Immature natural killer cell (primary cell): ENCODE results near the gene DDIT4. TPM values are rescaled to one million over a fixed set of nuclear protein-coding genes. Genes with fewer than 3 reads are reported as not detected.
"Not testable (repeated sequence)": the region's sequence is repeated elsewhere in the genome, so short reads cannot be mapped to it uniquely, and the experiment has no call there.

ENCODE experiments used
- DNase-seq, 3 donors: peaks; one replicate each; pipeline ENCODE4 v3.0.0; 2022; ENCODE audit warnings: mixed read lengths in 1 of 3
- H3K27ac Mint-ChIP-seq, 6 donors: one replicate each; pipeline ENCODE4 v1.8.0; 2020; ENCODE audit warnings: mixed read lengths in 6 of 6, mild to moderate bottlenecking in 5 of 6, inconsistent platforms in 4 of 6, moderate library complexity in 3 of 6
- H3K27me3 Mint-ChIP-seq, 3 donors: one replicate each; pipeline ENCODE4 v1.8.0; 2020 to 2021; ENCODE audit warnings: low read depth in 3 of 3, mild to moderate bottlenecking in 3 of 3, mixed read lengths in 3 of 3, moderate library complexity in 3 of 3, inconsistent platforms in 1 of 3
- H3K36me3 Mint-ChIP-seq, 3 donors: one replicate each; pipeline ENCODE4 v1.8.0; 2020; ENCODE audit warnings: mixed read lengths in 3 of 3, inconsistent platforms in 2 of 3, mild to moderate bottlenecking in 2 of 3
- H3K4me1 Mint-ChIP-seq, 2 donors: one replicate each; pipeline ENCODE4 v1.8.0; 2020; ENCODE audit warnings: inconsistent platforms in 2 of 2, mild to moderate bottlenecking in 2 of 2, mixed read lengths in 2 of 2, moderate library complexity in 1 of 2
- H3K4me3 Mint-ChIP-seq, 5 donors: one replicate each; pipeline ENCODE4 v1.8.0; 2020; ENCODE audit warnings: mild to moderate bottlenecking in 5 of 5, mixed read lengths in 5 of 5, inconsistent platforms in 3 of 5, moderate library complexity in 3 of 5
- H3K9me3 Mint-ChIP-seq, 6 donors: one replicate each; pipeline ENCODE4 v1.8.0; 2020; ENCODE audit warnings: mild to moderate bottlenecking in 6 of 6, mixed read lengths in 6 of 6, inconsistent platforms in 4 of 6, moderate library complexity in 3 of 6
- polyA plus RNA-seq, 3 donors: library from polyadenylated mRNA; unstranded; fragments of 300-500 nt; fragmentation: Illumina TruSeq; gene quantifications; one replicate each; pipeline ENCODE4 v1.2.3, GENCODE V29; 2021

The DDIT4 gene
- polyA plus RNA-seq, 3 donors from 2014 or later, result 437 to 876 (median 450) TPM

DNA sequence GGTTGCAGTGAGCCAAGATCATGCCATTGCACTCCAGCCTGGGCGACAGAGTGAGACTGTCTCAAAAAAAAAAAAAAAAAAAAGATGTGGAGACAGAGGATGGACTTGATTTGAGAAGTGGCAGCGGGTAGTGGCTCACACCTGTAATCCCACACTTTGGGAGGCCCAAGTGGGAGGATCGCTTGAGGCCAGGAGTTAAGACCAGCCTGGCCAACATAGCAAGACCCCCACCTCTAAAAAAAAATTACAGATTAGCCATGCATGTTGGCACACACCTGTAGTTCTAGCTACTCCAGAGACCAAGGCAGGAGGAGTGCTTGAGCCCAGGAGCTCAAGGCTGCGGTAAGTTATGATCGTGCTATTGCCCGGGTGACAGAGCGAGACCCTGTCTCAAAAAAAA lies 33.4 kb upstream of the DDIT4 start:
- H3K9me3 Mint-ChIP-seq, result peaks cover 0 to 2% (median 0%) of the 10 kb centered on the region in 6 donors
- peaks cover 0 to 1% (median 0%) of the 10 kb centered on the region in 3 donors for H3K27me3 Mint-ChIP-seq
- H3K36me3 Mint-ChIP-seq, result peaks cover 0 to 10% (median 5%) of the 10 kb centered on the region in 3 donors
- H3K27ac Mint-ChIP-seq, result peak overlapping the region in 1 of 6 donors; percentile 55
- DNase-seq, result no peak
- peaks cover 34 to 37% of the 10 kb centered on the region in 2 donors for H3K4me1 Mint-ChIP-seq
- H3K4me3 Mint-ChIP-seq, result no peak overlapping the region

DNA sequence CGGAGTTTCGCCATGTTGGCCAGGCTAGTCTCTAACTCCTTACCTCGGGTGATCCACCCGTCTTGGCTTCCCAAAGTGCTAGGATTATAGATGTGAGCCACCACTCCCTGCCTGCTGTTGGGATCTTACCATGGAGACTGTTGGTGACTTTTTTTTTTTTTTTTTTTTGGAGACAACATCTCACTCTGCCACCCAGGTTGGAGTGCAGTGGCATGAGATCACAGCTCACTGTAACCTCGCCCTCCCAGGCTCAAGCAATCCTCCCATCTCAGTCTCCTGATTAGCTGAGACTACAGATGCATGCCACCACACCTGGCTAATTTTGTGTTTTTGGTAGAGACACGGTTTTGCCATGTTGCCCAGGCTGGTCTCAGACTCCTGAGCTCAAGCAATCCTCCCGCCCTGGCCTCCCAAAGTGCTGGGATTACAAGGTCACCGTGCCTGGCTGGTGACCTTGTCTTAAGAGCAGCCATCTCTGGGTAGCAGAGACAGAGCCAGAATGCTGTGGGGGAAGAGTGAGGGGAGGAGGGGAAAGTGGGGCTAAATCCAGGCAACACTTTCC lies 32.0 kb upstream of the DDIT4 start:
- DNase-seq, result no peak
- peaks cover 0 to 1% (median 1%) of the 10 kb centered on the region in 3 donors for H3K27me3 Mint-ChIP-seq
- H3K4me3 Mint-ChIP-seq, result no peak overlapping the region
- H3K9me3 Mint-ChIP-seq, result peaks cover 0 to 2% (median 0%) of the 10 kb centered on the region in 6 donors
- H3K4me1 Mint-ChIP-seq, result peaks cover 46 to 50% of the 10 kb centered on the region in 2 donors
- H3K36me3 Mint-ChIP-seq, result peaks cover 0 to 3% (median 0%) of the 10 kb centered on the region in 3 donors
- H3K27ac Mint-ChIP-seq, result peak overlapping the region in 1 of 6 donors; percentile 71

DNA sequence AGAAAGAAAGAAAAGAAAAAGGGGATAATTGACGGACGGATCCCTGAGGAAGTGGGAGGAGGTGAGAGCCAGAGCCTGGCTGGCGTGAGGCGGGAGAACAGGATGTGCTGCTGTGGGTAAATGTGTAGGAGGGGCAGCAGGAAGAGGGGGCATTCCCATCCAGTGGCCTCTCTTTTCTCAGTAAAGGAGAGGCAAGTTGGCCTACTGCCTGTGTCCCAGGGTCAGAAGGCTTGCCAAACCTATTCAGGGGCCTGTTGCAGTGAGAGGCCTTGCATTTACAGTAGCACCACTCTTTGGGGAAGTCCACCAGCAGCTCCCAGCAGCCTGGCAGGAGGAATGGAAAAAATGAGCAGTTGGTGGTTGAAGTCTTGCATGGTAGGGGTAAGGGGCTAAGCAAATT lies 31.0 kb upstream of the DDIT4 start:
- DNase-seq, result no peak
- peaks cover 0 to 1% (median 1%) of the 10 kb centered on the region in 3 donors for H3K27me3 Mint-ChIP-seq
- H3K36me3 Mint-ChIP-seq, result no peaks in the 10 kb centered on the region
- peaks cover 55 to 58% of the 10 kb centered on the region in 2 donors for H3K4me1 Mint-ChIP-seq
- H3K27ac Mint-ChIP-seq, result peak overlapping the region in 4 of 6 donors; percentile 34 to 75 (median 64)
- H3K9me3 Mint-ChIP-seq, result peaks cover 0 to 2% (median 0%) of the 10 kb centered on the region in 6 donors
- peak overlapping the region in 1 of 5 donors; percentile 30 for H3K4me3 Mint-ChIP-seq

DNA sequence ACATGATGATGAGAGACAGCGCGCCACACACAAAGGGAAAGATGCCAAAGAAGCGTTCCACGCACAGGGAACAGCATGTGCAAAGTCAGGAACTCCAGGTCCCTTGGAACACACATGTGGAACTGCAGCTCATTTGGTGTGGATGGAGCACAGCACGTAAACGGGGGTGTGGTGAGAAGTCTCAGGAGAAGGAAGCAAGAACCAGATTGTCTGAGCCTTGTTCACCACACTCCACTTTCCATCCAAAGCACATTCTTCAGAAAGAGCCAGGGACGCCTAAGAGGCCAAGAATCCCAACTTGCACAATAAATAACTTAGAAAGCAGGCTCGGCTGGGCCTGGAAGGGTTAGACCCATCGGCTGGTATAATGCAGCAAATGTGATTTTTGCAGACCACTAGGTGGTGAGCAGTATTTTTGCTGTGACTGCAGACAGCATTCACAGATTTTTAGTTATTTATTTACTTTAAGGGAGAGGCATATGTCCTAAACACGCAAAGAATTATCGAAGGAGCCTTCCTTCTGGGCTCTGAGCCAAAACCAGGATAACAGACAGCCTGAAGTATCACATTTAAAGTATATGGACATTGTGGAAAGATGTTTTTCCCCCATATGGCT lies 29.8 kb upstream of the DDIT4 start:
- peak overlapping the region; percentile 88 to 95 (median 92) for H3K27ac Mint-ChIP-seq
- no peaks in the 10 kb centered on the region for H3K36me3 Mint-ChIP-seq
- peaks cover 67 to 71% of the 10 kb centered on the region in 2 donors for H3K4me1 Mint-ChIP-seq
- peak overlapping the region in 3 of 5 donors; percentile 40 to 55 (median 41) for H3K4me3 Mint-ChIP-seq
- peaks cover 4 to 12% (median 10%) of the 10 kb centered on the region in 3 donors for H3K27me3 Mint-ChIP-seq
- peak in 2 of 3 donors; percentile 18 to 40 for DNase-seq
- H3K9me3 Mint-ChIP-seq, result peaks cover 0 to 2% (median 0%) of the 10 kb centered on the region in 6 donors

DNA sequence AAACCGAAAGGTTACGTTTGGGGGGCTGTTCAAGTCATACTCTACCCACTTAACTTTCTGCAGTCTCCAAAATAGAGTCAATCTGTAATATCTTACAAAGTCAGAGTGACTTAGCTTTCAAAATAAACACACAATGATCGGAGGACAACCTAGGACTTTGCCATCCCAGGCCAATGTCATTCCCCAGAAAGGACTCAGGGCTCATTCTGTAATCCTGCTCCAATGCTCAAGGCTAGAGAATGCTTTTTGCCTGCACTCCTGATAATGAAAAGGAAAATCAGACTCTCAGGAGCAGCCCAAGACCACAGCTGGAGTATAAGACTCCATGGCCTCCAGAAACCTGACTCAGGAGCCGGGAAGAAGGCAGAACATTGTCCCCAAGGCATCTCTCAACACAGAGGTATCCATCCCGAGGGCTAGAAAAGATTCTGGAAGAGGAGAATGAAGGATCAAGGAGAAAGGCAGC lies 29.1 kb upstream of the DDIT4 start:
- peak overlapping the region; percentile 88 to 95 (median 92) for H3K27ac Mint-ChIP-seq
- no peaks in the 10 kb centered on the region for H3K36me3 Mint-ChIP-seq
- H3K4me3 Mint-ChIP-seq, result peak overlapping the region in 4 of 5 donors; percentile 31 to 55 (median 40)
- H3K9me3 Mint-ChIP-seq, result peaks cover 0 to 2% (median 0%) of the 10 kb centered on the region in 6 donors
- no peak for DNase-seq
- peaks cover 4 to 13% (median 11%) of the 10 kb centered on the region in 3 donors for H3K27me3 Mint-ChIP-seq
- H3K4me1 Mint-ChIP-seq, result peaks cover 69 to 75% of the 10 kb centered on the region in 2 donors

DNA sequence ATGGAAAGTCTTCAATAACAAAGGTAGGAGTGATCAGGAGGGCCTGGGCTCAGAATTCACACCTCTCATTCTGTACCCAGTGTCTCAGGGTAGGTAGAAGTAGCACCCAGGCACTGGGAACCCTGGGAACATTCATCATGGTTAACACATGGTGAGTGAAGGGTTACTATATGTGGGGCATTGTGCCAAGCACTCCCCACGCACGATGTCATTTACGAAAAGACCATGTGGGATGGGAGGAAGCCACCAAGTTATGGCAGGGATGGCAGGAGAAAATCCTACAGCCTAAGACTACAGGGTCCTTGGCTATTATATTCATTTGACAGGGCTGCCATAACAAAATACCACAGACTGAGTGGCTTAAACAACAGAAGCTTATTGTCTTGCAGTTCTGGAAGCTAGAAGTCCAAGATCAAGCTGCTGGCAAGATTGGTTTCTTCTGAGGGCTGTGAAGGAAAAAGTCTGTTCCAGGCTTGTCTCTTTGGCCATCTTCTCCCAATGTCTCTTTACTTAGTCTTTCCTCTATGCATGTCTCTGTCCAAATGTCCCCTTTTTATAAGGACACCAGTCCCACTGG lies 27.7 kb upstream of the DDIT4 start:
- Mint-ChIP-seq H3K9me3 (peaks cover 0 to 2% (median 0%) of the 10 kb centered on the region in 6 donors), H3K27me3 (peaks cover 3 to 13% (median 11%) of the 10 kb centered on the region in 3 donors), H3K4me1 (peaks cover 78 to 87% of the 10 kb centered on the region in 2 donors), H3K27ac (peak overlapping the region; percentile 77 to 93 (median 88)), H3K4me3 (peak overlapping the region; percentile 38 to 76 (median 58)), H3K36me3 (no peaks in the 10 kb centered on the region)
- no peak for DNase-seq

DNA sequence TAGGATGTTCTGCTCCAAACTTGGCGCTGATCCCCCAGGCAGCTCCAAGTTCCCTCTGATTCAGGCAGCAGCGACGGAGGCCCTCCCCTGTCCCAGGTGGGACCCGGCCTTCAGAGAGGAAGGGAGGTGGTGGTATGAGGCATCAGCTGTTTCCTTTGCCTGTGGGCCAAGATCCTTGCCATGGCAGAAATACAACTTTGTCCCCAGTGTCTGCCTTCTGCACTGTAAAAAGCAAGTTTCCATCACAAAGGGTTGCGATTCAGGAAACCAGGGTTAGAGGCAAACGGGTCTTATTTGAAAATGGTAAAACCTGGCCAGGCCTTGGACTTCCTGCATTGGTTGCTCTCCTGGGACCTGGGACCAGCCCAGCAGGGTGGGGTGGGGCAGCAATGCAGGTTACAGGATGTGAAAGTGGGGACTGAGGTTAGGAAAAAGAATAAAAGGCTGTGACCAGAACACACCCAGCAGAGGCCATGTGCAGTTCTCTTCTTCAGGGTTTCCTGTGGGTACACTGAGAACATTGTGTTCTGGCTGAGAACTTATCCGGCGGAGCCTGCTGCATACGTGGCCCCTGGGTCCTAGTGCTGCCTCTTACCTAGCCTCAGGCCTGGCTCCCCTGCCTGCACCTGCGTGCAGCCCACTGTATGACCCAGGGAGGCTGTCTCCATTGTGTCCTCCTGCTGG lies 25.1 kb upstream of the DDIT4 start:
- Mint-ChIP-seq H3K27me3 (peaks cover 3 to 16% (median 11%) of the 10 kb centered on the region in 3 donors), H3K36me3 (no peaks in the 10 kb centered on the region), H3K4me1 (peaks cover 89 to 93% of the 10 kb centered on the region in 2 donors), H3K9me3 (no peaks in the 10 kb centered on the region), H3K27ac (peak overlapping the region; percentile 93 to 99 (median 95)), H3K4me3 (peak overlapping the region; percentile 79 to 91 (median 85))
- peak; percentile 80 to 86 (median 85) for DNase-seq

DNA sequence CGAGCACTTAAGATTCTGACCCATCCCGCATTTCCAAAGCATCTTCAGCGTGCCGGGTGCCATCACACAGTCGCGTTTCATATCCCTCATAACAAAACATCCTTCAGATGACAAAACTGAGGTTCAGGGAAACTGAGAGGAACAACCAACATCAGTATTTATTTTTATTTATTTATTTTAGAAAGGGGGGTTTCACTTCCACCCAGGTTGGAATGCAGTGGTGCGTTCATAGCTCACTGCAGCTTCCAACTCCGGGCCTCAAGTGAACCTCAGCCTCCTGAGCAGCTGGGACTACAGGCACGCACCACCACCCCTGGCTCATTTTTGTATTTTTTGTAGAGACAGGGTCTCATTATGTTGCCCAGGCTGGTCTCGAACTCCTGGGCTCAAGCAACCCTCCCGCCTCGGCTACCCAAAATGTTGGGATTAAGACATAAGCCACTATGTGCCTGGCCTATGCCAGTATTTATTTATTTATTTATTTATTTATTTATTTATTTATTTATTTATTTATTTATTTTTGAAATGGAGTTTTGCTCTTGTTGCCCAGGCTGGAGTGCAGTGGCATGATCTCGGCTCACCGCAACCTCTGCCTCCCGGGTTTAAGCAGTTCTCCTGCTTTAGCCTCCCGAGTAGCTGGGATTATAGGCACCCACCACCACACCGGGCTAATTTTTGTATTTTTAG lies 24.4 kb upstream of the DDIT4 start:
- H3K4me3 Mint-ChIP-seq, result peak overlapping the region; percentile 79 to 91 (median 85)
- DNase-seq, H3K36me3 Mint-ChIP-seq, H3K9me3 Mint-ChIP-seq: not testable (repeated sequence)
- peaks cover 3 to 16% (median 11%) of the 10 kb centered on the region in 3 donors for H3K27me3 Mint-ChIP-seq
- peaks cover 88 to 89% of the 10 kb centered on the region in 2 donors for H3K4me1 Mint-ChIP-seq
- peak overlapping the region; percentile 93 to 99 (median 95) for H3K27ac Mint-ChIP-seq

DNA sequence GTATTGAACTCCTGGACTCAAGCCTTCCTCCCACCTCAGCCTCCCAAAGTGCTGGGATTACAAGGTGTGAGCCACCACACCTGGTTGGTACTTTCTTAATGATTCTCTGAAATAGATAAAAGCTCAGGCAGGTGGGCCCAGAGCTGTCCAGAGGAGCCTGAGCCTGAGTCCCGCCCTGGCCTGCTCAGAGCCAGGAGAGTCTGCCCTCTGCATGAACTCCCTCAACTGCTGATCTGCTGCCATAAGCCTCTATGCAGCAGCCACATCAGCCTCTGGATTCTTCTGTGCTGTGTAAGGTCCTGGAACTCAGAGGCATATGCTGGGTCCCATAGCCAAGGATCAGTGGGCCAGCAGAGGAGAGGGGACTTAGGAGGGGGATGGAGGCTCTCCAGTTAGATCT lies 23.1 kb upstream of the DDIT4 start:
- Mint-ChIP-seq H3K9me3 (no peaks in the 10 kb centered on the region), H3K4me1 (peaks cover 88 to 89% of the 10 kb centered on the region in 2 donors), H3K4me3 (peak overlapping the region; percentile 57 to 72 (median 69)), H3K27ac (peak overlapping the region; percentile 61 to 93 (median 88)), H3K27me3 (peaks cover 3 to 17% (median 11%) of the 10 kb centered on the region in 3 donors), H3K36me3 (no peaks in the 10 kb centered on the region)
- no peak for DNase-seq

DNA sequence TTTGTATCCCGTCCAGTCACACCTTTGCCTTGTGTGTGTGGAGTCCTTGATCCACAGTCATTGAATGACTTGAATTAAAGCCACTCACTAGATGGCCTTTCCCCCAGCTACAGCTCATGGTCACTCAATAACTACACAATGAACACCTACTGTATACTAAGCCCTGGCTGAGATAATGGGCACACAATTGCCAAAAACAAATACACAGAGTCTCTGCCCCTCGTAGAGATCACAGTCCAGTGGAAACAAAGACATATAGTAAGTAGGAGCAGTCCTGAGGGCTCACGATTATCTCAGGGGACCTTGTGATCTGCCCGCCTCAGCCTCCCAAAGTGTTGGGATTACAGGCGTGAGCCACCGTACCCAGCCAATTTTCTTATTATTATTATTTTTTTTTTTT lies 22.1 kb upstream of the DDIT4 start:
- DNase-seq, result no peak
- H3K9me3 Mint-ChIP-seq, result no peaks in the 10 kb centered on the region
- H3K4me1 Mint-ChIP-seq, result peaks cover 88 to 89% of the 10 kb centered on the region in 2 donors
- H3K4me3 Mint-ChIP-seq, result peak overlapping the region; percentile 42 to 70 (median 59)
- H3K27ac Mint-ChIP-seq, result peak overlapping the region; percentile 59 to 92 (median 82)
- peaks cover 3 to 16% (median 11%) of the 10 kb centered on the region in 3 donors for H3K27me3 Mint-ChIP-seq
- H3K36me3 Mint-ChIP-seq, result no peaks in the 10 kb centered on the region

DNA sequence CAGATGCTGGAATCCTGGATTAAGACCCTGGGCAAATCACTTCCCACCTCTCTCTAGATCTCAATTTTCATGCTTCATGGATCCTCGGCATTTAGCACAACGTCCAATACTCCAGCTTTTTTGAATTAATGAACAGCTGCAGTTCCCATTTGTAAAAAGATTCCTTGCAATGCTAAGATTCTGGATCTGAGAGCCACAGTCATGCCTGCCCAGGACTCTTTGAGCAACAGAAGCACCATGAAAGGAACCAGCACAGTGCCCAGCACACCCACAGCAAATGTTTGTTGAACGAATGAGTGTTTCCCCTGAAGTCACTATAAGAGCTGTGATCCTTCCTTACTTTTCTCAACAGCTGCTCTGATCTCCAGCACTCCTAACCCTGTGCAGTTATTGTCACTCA lies 20.8 kb upstream of the DDIT4 start:
- DNase-seq, result no peak
- H3K4me3 Mint-ChIP-seq, result peak overlapping the region; percentile 26 to 77 (median 62)
- peaks cover 3 to 14% (median 13%) of the 10 kb centered on the region in 3 donors for H3K27me3 Mint-ChIP-seq

DNA sequence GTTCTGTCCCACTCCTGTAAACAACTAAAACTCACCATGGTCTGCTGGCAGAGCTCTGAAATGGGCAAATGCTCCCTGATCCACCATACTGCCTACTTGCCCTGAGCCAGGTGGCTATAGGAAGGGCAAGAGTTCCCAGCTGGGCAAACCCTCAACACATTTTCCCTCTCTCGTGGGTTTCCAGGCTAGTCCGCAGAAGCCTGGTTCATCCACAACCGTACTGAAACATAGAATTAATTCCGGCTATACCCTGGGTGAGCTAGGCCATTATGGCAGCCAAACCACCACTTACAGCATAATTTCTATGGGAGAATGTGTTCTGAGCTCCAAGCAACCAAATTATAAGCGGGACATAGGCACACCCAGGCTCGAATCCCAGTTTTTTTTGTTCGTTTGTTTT lies 20.1 kb upstream of the DDIT4 start:
- peak overlapping the region; percentile 84 to 96 (median 88) for H3K27ac Mint-ChIP-seq
- H3K9me3 Mint-ChIP-seq, result no peaks in the 10 kb centered on the region
- H3K36me3 Mint-ChIP-seq, result no peaks in the 10 kb centered on the region
- H3K27me3 Mint-ChIP-seq, result peaks cover 2 to 9% (median 9%) of the 10 kb centered on the region in 3 donors
- peaks cover 78 to 82% of the 10 kb centered on the region in 2 donors for H3K4me1 Mint-ChIP-seq
- no peak for DNase-seq
- H3K4me3 Mint-ChIP-seq, result peak overlapping the region; percentile 26 to 77 (median 62)

More for the DNA sequence above, 20.8 kb upstream of the DDIT4 start:
- no peaks in the 10 kb centered on the region for H3K36me3 Mint-ChIP-seq
- peak overlapping the region; percentile 84 to 96 (median 88) for H3K27ac Mint-ChIP-seq
- H3K4me1 Mint-ChIP-seq, result peaks cover 81 to 86% of the 10 kb centered on the region in 2 donors
- H3K9me3 Mint-ChIP-seq, result no peaks in the 10 kb centered on the region
